ENCODE results near the gene MS4A2.
"Not testable (repeated sequence)": the region's sequence is repeated elsewhere in the genome, so short reads cannot be mapped to it uniquely, and the experiment has no call there.

The MS4A2 gene

DNA sequence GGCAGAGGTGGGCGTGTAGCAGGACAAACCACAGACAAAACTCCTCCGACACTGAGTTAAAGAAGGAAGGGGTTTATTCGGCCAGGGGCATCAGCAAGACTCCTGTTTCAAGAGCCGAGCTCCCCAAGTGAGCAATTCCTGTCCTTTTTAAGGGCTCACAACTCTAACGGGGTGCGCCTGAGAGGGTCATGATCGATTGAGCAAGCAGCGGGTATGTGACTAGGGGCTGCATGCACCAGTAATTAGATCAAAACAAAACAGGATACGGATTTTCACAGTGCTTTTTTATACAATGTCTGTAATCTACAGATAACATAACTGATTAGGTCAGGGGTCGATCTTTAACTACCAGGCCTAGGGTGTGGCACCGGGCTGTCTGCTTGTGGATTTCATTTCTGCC is 12.9 kb downstream of the MS4A2 start:
- not testable (repeated sequence) for DNase-seq (ENCODE audit: low spot score)

DNA sequence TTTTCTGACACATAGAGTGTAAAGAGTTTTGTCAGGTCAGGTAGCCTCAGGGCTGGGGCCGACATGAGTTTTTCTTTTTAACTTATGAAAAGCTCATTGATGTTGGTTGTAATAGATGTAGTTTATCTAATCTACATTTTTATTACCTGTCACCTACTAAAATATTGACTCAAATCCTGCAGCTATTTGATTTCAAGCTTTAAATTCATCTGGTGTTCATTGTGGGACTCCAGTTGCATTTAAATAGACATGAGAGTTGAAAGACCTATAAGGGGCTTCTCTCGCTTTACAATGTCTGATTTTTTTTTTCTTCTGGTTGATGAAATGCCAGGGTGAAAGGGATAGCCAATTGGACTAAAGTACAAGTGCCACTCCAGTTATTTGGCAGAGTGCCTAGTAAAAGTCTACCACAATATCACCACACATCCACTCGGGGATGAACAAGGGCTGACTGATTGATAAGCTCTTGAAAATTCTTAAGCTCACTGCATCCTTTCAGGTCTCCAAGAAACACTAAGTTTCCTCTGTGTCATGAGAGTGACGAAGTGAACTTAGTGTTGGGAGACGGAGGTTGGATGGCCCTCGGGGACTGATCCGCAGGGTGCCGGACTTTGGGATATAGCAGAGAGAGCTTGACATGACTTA is 16.1 kb downstream of the MS4A2 start:
- not testable (repeated sequence) for DNase-seq (ENCODE audit: low spot score)

DNA sequence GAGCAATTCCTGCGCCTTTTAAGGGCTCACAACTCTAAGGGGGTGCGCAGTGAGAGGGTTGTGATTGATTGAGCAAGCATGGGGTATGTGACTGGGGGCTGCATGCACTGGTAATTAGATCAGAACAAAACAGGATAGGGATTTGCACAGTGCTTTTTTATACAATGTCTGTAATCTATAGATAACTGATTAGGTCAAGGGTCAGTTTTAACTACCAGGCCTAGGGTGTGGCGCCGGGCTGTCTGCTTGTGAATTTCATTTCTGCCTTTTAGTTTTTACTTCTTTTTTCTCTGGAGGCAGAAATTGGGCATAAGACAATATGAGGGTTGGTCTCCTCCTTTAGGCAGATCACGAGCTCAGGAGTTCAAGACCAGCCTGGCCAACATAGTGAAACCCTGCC is 20.2 kb downstream of the MS4A2 start:
- DNase-seq (ENCODE audit: low spot score): not testable (repeated sequence)

DNA sequence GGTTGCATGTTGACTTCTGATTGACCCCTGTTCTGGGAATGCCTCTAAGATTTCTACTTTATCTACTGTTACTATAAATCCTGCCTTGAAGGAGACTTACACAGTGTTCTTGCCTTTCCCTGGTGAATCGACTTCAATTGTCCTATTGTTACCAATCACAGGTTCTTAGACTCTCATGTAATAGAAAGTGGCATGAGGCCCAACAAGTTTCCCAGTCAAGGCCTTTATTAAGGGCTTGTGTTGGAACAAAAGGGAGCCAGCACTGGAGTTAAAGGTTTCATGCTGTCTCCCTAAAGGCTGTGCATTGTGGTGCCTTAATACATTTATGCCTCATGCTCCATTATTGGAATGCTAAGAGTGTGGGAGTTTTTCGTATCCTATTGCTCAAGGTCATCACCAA is 23.3 kb downstream of the MS4A2 start:
- DNase-seq (ENCODE audit: low spot score): no peak

DNA sequence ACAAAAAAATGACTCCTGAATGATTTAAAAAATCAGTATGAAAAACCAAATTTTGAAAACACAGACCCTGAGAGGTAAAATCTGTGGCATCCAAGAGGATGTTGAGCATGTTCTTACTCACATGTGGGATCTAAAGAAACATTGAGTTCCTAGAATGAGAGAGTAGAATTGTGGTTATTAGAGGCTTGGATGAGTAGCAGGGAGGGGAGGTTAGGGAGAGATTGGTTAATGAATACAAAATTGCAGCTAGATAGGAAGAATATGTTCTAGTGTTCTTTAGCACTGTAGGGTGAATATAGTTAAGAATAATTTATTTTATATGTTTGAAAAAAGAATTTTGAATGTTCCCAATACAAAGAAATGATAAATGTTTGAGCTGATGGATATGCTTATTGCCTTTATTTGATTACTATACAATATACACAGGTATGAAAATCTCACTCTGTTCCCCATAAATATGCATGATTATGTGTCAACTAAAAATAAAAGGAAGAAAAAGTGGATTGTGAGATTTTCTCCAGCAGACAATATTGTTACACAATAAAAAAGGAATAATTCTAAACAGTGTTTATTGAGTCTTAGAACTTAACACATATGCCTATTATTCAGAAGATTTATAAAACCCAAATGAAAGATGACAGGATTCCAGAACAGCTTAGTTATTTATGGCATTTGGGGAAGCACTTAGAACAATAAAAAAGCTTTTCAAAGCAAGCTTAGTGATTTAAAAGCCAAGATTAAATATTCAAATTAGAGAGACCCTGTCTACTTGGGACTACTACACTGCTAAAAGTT is 28.7 kb downstream of the MS4A2 start:
- DNase-seq (ENCODE audit: low spot score): no peak

DNA sequence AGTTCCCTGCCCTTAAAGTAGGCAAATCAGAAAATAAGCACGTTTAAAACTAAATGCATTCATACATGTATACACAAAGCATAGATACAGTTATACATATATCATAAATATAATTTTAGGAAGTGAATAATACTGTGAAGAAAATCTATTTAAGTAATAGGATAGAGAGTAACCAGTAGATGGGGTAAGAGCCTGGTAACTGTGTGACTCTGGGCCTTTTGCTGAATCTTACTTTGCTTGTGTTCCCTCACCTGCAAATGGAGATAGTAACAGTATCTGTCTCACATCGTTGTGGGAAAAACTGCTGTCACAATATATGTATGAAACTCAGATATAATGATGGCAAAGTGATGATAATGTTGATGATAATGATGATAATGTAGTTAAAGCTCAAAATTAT is 29.9 kb downstream of the MS4A2 start:
- DNase-seq (ENCODE audit: low spot score): peak; percentile 10

DNA sequence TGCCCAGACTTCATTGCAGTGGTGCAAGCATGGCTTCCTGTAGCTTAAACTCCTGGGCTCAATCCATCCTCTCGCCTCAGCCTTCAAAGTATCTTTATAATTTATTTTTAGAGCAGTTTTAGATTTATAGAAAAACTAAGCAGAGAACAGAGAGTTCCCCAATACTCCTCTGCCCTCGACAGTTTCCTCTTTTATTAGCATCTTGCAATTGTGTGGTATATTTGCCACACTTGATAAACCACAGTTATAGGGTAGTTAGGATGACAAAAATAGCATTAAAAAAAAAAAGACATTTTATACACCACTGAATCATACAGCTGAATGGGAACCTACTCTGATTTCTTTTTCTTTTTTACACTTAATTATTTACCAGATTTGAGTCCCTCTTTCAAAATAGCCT is 31.2 kb downstream of the MS4A2 start:
- no peak for DNase-seq (ENCODE audit: low spot score)

DNA sequence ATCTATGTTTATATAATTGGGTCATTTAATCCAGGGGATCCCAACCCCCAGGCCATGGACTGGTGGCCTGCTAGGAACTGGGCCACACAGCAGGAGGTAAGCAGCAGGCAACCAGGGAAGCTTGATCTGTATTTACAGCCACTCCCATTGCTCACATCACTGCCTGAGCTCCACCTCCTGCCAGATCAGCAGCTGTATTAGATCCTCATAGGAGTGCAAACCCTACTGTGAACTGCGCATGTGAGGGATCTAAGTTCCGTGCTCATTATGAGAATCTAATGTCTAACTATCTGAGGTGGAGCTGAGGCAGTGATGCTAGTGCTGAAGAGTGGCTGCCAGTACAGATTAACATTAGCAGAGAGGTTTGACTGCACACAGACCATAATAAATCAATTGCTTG is 32.8 kb downstream of the MS4A2 start:
- DNase-seq (ENCODE audit: low spot score): no peak

DNA sequence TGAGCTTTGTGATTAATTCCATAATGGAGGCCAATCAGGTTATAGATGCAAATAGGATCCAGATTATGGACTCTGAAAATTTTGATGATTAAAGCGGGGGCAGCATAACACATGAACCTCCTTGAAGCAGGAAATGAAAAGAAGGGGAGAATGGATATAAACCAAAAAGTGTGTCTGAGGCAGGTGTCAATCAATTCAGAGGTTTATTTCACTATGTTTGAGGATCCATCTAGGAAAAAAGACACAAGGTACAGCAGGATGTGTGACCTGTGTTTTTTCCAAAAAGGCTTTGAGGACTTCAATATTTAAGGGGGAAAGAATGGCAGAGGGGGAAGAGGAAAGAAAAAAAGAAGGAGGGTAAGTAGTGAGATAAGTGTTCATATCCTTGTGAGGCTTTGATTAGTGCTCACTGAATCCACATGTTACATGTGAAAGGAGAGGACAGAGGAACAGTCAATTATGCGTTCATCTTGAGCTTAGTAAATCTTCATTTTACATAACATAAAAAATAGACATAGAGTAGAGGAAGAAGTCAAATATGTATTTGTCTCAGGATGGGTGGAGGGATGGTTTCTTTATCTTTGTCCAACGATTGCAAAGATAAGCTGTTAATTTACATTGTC is 34.1 kb downstream of the MS4A2 start:
- no peak for DNase-seq (ENCODE audit: low spot score)

DNA sequence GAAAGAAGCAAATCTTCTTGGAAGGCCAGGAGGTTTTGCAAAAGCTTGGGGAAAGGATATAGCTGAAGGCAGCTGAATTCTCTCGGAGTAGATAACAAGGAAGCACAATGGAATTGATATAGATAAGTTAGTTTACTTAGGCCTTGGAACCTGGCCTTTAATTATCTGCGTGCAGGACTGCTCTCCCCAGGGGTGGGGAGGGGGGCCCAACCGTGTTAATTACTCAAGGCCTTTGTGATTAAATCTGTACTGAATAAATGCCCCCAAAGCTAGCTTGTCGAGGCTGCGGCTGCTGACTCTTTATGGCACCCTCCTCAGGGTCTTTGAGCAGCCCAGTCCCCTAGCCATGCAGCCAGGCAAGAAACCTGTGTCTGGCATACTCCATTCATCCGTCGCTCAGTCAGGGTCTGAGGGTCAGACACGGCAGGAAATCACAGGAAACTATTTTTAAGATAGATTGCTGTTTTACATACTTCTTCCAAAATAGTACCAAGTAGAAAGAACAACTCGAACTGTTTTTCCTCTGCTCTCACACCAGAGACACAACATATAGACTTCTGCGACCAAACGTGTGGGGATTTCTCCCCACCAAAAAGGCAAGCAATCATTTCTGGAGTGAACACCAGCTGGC is 36.5 kb downstream of the MS4A2 start:
- no peak for DNase-seq (ENCODE audit: low spot score)

DNA sequence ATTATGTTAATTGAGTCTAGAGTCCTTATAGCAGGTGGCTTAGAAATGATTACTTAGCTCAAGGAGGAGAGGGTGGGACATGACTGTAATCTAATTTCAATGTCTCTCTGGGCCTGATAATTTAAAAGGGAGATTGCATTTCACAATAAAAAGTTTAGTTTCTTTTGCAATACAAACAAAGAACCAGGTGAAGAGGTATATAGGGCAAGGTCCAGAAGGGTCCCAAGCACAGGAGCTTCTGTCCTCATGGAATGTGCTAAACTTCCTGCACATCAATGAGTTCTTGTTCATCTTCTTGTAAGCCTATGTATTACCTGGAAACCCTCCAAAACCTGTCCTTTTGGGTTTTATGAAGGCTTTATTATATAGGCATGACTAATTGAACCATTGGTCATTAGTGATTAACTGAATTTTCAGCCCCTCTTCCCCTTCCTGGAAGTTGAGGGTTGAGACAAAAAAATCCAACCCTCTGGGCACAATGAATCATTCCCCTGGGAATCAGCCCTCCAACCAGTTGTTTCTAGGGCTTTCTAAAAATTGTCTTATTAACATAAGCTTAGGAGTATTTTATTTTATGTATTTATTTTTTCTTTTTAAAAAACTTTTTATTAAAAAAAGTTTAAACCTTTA is 37.6 kb downstream of the MS4A2 start:
- DNase-seq (ENCODE audit: low spot score): no peak

DNA sequence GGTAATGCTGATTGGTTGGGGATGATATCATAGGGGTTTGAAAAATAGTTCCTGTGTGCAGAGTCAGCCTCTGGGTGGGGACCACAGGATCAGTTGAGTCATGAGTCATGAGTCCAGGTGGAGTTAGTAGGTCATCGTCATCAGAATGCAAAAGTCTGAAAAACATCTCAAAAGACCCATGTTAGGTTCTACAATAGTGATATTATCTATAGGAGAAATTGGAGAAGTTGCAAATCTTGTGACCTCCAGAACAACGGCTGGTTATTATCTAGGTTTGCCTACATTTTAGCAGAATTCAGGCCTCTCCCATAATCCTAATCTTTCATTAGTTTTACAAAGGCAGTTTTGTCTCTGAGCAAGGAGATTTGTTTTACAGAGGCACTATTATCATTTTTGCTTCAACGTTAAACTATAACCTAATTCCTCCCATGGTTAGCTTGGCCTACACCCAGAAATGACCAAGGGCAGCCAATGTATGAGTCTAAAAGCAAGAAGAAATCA is 38.9 kb downstream of the MS4A2 start:
- DNase-seq (ENCODE audit: low spot score): no peak

DNA sequence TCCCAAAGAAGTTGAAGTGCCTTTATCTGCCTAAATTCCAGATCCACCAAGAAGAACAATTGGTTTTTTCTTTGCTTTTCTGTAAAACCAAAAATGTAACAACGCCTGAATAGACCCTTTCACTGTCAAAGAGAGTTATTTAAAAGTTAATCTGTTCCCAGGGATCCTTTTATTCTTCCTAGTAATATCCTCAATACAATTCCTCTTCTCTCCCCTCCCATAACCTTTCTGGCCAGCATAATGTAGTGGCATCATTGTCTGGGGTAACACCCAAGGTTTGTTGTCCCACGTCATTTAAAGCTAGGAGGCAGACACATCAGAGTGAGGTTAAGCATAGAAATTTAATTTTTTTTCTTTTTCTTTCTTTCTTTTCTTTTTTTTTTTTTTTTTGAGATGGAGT is 39.9 kb downstream of the MS4A2 start:
- DNase-seq (ENCODE audit: low spot score): no peak

DNA sequence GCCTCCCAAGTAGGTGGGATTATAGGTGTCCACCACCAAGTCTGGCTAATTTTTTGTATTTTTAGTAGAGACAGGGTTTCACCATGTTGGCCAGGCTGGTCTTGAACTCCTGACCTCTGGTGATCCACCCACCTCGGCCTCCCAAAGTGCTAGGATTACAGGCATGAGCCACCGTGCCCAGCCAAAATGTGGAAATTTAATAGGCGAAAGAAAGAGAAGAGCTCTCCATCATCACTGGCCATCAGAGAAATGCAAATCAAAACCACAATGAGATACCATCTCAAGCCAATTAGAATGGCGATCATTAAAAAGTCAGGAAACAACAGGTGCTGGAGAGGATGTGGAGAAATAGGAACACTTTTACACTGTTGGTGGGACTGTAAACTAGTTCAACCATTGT is 40.4 kb downstream of the MS4A2 start:
- DNase-seq (ENCODE audit: low spot score): not testable (repeated sequence)

DNA sequence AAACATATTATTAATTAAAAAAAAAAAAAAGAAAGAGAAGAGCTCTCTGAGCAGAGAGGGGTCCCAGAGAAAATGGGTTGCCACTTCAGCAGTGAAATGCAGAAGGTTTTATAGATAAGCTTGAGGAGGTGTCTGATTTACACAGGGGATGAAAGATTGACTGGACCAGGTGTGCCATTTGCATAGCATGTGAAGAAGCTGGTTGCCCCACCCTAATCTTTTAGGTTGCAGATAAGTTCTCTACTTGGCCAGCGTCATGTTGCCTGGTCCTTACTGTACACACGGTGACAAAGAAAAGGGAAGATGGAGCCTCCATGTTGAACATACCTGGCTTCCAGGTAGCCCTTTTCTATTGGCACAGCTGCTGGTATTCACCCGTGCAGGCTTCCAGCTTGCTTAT is 41.4 kb downstream of the MS4A2 start:
- DNase-seq (ENCODE audit: low spot score): no peak

DNA sequence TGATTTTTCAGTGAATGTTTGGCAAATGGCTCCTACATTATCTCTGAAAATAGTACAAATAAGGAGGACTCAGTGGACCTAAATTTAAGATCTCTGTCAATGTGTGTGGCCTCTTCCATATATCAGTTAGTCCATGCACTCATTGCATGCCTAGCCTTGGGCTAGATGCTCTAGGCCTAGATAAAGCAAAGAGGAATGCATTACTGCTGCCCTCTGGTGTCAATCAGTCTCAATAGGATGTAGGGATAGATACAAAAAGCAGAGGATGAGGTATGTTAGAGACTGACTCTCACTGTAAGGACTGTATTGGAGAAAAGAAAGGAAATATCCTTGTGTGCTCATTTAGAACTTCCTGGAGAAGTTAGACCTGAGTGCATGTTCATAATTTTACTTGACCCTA is 42.0 kb downstream of the MS4A2 start:
- DNase-seq (ENCODE audit: low spot score): peak; percentile 62

DNA sequence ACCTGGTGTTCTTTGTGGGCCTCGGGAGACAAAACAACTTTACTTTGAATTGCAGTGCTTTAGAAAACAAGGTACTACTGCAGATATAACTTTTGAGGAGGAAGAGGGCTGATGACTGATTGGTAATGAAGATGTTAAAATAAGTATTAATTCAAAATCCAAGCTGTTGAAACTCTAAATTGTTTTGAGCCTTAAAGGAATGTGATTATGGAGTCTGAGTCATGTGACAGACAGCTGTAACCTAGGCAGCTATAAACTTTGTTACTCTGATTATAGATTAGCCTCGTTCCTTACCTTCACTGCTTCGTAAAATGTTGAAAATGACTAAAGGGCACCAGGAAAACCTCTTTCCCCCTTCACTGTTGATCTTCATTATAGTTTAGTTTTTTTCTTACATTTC is 43.4 kb downstream of the MS4A2 start:
- DNase-seq (ENCODE audit: low spot score): no peak

DNA sequence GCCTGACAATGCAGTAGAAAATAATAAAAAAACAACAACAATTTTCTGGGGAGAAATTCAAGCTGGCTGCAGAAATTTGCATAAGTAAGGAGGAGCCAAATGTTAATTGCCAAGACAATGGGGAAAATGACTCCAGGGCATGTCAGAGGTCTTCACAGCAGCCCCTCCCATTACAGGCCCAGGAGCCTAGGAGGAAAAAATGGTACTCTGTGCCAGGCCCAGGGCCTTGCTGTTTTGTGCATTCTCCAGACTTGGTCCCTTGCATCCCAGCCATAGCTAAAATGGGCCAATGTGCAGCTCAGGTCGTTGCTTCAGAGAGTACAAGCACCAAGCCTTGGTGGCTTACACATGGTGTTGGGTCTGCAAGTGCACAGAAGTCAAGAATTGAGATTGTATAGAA is 45.5 kb downstream of the MS4A2 start:
- no peak for DNase-seq (ENCODE audit: low spot score)

DNA sequence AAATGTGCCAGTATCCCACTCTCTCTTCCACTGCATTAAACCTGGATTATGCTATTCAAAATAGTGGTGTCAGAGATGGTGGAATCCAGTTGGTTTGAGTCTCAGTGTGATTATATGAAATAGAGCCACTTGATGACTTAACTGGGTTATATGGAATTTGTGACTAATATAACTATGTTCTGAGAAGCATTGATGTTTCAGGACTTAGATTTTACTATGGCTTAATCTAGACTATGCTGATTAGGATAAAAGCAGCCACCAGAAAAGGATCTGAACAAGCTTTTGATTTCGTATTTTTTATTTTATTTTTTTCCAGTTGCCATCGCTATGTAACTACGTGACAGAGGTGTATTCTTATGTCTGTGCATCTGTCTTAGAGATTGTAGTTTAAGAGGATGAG is 55.3 kb downstream of the MS4A2 start:
- DNase-seq (ENCODE audit: low spot score): no peak

DNA sequence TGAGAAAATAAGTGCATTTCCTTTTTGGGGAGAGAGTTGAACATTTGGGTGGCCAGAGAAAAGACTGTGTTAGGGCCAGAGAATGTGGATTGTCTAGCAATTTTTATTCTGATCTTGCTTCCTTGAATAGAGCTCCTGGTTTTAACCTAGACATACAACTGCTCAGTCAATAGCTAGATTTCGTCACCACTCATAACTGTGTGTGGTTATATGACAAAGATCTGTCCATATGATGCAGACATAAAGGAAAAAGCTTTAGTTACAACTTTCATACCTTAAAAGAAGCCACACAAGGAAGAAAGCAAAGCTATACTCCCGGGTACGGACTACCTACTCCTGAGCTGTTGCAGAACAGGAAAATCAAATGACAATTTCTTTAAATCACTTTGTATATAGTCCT is 57.2 kb downstream of the MS4A2 start:
- no peak for DNase-seq (ENCODE audit: low spot score)

Measured in SW480 (cell line).